NCI-H128 (cell line): ENCODE results near the gene TRAF1.
A peak's percentile ranks its signal among the peaks of the same experiment; 100 is the strongest.

Source experiments
- DNase-seq: peaks from one replicate; lab custom pipeline; 2025; ENCODE audit not compliant: unreplicated experiment; lab: John Stamatoyannopoulos, UW

Gene TRAF1

DNA sequence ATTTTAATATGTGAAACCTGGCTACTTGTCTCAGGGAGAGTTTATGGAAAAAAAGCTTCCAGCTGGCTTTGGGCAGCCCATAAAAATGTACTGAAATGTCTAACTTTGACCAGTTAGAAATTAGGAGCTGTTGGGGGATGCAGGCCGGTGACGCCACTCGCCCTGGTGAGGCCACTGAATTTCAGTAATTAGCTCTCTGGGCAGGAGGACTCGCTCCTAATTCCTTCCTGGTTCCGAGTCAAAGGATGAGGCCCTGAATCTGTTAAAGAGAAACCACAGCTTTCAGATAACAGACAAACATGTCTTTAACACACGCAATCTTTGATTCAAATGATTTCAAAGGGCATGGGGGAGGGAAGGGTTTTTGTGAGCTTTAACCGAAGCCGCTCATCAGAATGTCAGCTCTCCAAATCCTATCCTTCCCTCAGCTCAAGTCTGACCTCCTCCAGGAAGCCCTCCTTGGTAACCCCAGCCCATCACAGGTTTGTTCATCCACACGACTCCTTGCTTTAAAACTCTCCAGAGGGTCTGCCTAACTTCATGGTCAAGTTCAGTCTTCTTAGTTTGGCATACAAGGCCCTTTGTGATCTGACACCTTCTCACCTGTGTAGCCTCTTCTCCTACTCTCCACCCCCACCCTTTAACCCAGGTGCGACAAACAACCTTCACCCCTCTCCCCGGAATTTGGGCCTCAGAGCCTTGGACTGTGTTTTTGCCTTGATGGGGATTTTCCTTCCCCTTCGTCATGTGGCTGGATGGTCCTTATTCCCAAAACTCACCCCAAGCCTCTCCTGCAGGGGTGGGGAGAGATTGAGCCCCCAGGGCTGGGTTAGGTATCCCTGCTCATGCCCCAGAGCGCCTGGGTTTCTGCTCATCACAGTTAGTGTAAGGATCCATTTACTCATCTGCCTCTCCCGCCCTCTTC, 36.0 kb downstream of the TRAF1 start:
- DNase-seq: no peak

DNA sequence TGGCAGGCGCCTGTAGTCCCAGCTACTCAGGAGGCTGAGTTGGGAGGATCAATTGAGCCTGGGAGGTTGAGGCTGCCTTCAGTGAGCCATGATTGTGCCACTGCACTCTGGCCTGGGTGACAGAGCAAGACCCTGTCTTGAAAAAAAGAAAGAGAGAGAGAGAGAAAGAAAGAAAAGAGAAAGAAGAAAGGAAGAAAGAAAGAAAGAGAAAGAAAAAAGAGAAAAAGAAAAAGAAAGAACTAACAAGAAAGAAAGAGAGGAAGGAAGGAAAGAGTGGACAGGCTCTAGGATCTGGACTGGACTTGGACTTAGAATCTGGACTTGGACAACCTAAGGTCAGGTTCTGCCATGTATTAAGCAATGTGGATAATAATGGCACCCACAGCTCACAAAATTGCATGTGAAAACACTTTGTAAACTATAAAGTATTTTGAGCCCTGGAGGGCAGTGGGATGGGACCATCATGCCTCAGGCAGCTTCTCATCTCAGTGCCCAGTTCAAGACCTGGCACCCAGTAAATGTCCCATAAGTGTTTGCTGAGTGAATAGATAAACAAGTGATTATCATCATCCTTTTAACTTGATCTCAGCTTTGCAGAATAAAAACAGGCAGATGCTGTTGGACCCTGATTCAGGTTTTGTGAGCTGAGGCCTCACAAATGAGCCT, 36.9 kb downstream of the TRAF1 start:
- no peak for DNase-seq

DNA sequence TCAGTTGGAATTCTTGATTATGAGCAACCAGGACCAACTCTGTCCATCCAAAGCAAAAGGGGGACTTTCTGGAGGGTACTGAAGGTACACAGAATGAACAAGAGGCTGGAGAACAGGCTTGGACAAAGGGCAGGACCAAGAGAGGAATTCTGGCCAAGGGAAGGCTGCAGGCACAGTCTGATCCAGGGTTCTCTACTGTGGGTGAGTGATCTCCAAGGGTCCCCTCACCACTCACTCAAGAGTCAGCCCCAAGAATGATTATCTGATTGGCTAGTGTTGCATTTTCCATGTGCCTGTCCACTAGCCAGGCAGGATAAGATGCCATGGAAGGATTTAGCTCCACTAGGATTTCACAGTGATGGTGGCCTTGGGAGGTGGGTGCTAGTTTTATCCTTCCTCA, 38.0 kb downstream of the TRAF1 start:
- DNase-seq: no peak

DNA sequence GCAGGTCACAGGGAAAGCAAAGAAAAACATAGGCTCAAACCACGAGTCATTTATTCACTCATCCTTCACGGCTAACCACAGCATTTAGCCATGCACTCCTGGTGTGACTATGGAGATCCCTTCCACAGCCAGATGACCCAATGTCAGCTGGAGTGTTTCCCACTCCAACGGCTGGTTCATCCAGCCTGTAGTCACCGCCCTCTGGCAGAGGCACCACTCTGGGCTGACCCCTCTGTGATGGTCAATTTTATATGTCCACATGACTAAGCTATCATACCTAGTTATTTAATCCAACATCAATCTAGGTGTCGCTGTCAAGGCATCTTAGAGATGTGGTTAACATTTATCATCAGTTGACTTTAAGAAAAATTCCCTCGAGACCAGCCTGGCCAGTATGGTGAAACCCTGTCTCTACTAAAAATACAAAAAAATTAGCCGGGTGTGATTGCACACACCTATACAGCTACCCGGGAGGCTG, 40.1 kb downstream of the TRAF1 start:
- no peak for DNase-seq

DNA sequence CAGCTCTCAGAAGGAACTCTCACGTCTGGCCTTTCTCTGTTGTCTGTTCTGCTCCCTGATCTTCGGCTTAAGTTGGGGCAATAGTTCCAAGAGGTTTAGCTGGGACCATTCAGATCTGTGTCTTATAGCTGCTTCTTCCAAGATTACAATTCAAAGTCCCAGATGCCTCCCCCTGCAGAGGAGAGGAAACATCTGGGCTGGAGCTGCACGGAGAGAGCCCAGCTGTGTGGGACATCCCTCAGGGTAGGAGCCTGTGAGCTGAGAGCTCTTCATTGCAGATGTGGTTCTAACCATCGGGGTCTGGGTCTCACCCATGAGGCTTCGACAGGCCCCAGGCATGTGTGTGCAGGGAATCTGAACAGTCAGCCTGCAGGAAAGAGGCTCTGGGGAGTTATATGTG, 40.6 kb downstream of the TRAF1 start:
- DNase-seq: no peak

DNA sequence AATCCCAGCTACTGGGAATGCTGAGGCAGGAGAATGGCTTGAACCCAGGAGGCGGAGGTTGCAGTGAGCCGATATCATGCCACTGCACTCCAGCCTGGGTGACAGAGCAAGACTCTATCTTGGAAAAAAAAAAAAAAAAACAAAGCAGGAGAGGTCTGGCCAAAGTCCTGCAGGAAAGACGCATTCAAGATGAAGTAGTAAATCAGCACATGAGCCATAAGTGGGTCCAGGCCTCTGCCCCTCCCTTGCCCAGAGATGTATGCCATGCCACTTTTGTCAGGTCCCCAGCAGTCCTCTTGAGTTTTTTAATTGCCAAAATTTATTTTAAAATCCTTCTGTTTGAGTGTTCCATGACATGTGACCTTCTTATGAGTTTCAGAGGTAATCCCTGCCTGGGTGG, 41.1 kb downstream of the TRAF1 start:
- DNase-seq: no peak

DNA sequence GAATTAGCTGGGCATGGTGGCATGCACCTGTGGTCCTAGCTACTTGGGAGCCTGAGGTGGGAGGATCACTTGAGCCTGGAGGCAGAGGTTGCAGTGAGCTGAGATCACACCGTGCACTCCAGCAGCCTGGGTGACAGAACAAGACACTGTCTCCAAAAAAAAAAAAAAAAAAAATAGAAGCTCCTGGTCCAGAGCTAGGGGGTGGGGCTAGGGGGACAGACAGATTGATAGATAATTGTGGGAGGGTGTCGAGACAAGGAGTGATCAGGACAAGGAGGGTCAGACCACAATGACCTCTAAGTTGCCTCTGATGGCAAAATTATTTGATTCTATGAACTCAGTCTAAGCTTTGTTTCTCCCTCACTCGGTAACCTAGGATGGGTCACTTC, 43.0 kb downstream of the TRAF1 start:
- DNase-seq: no peak

DNA sequence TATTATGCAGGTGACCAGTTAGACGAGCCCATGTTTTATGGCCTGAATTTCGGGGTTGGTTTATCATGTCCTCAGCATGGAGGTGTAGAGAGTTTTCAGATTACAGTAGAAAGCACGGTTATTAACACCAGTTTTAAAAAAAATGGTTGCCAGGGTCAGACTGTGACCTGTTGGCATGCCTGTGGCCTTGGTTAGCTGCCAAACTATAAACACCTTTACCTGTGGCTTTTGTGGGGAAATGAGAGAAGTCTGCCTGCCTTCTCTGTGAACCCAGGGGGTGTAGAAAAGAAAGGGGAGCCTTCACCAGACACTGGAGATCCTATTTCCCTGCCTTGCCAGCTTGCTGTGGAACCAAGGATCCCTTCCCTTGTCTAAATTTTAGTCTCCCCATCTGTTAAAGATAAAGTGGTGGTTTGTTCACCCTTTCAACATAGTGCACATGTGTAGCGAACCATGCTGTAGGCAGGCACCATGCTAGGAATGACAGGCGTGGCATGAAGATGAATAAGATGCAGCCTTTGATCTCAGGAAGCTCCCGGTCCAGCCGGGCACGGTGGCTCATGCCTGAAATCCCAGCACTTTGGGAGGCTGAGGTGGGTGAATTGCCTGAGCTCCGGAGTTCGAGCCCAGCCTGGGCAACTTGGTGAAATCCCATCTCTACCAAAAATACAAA, 43.5 kb downstream of the TRAF1 start:
- DNase-seq: no peak

DNA sequence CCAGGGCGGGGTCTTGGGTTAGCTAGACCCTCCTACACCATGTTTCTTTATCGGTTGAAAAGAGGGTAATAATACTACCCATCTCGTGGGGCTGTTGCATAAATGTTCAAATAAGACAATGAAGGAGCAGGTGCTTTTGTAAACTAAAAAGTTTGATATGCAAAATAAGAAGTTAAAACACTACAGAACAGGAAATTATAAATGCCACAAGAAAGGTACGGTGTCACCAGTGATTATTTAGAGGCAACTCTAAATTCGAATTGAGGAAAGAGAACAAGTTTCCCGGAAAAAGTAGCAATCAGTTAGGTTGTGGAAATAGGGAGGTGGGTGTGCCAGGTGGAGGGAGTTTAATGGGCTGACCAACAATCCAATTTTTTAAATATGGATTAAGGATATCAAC, 47.1 kb downstream of the TRAF1 start:
- no peak for DNase-seq

DNA sequence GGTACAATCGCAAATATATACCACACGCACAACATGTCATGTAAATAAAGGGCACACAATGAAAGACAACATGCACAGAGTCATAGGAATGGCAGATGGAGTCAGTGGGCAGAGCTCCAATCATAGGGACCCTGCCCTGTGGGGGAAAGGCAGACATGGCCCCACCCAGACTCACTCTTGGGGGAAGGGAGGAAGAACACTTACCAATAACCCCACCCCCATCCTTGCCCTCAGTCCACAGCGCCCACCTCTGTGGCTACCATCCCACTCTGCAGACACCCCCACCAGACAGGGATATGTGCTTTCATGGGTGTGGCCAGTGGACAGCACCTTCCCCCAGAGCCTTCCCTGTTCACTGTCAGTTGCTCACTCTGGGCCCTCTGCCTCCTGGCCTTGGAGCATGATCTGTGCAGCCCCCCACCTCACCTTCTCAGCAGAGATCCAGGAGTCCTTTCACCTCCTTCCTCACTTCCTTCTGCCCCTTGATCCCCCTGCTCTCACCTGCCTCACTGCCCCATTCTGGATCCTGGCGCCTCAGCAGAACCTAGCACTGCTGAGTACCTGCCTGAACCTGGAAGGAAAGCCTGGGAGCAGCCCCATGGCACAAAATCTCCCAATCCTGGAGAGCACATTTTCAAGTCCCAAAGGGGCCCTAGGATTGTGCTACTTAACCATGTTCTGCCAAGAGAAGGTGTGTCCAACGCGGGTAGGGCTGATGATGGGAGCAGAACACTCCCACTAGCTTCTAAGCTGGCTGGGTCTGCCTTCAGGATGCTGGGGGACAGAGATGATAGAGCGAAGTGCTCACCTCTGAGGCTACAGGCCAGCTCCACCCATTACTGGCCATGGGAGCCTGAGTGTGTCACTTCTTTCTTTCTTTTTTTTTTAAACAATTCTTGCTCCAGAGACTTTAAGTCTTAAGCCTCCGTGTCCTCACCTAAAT, 48.1 kb downstream of the TRAF1 start:
- DNase-seq: no peak

DNA sequence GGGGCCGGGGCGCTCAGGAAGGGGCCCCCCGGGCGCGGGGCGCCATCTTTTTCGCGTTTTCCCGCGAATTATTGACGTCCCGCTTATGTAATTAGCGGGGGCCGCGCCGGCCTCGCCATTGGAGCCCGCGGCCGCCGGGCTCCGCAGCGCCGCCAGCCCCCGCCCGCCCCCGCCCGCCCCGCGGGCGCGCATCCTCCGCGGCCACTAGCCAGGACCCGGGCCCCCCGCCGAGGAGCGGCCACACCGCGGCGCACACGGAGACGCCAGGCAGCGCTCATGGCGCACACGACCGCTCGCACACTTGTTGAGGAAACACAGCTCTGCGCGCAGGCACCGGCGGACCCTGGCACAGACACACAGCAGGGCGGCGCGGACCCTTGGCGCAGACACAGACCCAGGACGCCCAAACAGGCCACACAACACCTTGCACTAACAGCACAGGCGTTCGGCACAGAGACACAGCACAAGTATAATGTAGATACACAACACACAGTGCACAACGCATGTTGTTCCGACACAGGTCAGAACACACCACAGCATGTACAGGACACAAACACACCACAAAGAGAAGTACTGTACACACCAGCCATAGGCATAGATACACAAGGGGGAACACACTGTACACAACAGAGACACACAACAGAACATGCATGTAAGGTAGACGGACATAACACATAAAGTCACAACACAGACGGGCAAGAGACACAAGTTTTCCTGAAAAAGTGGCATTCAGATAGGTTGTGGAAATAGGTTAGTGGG, 49.1 kb downstream of the TRAF1 start:
- peak; percentile 48 for DNase-seq

DNA sequence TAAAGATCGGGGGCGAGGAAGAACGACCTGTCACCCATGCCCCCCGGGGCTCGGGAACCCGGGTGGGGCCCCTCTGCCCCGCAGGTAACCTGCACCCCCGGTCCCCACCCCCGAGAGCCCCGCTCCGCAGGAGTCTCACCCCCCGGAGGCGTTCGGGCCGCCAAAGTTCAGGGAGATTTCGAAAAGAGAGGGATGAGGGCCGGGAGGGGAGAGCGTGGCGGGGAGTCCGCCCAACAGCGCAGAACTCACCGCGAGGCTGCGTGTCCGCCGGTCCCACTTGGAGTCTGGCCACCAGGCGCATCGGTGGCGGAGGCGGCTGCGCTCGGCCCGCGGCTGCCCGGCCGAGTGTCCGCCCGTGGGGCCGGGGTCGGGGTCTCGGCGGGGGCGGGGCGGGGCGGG, 49.8 kb downstream of the TRAF1 start, which contains the start of gene PHF19:
PHF19 (minus strand) TSS at position 347 of the 399 bp plus-strand sequence. CDS start 2,447 bp downstream, outside the sequence.
- no peak for DNase-seq

DNA sequence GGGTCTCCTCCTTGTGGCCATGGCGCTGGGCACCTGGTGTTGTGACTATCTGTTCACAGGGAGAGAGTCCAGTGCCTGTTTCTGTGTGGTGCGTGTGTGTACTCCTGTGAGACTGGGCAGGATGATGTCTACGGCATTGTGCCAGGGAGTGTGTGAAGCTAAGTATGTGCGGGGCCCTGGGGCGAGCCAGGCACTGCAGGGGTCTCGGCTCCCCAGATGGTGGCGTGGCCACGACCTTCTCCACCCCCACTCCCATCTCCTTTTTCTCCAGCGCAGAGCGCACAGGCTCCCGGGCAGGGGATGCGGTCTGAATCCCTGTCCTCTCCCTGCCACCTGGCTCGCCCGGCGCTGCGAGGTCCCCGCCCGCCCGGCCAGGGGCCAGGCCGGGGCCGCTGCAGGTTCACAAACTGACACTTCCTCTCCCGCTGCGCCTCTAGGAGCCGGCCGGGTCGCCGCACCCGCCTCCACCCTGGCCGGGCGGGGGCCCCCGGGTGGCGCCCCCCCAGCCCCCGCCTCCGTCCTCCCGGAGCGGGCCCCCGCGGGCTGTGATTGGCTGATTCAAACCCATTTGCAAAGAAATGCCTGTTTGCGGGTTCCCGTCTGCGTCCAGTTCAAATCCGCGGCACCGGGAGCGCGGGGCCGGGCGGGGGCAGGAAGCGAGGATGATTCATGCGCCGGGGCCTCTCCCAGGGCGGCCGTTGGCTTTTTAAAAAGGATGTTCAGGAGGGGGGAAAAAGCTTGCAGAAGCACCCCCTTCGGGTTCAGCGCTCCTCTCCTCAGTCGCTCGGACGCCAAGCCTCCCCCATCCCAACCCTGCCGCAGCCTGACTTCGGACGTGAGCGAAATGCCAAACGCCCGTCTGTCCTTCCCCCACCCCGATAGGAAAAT, 50.4 kb downstream of the TRAF1 start:
- DNase-seq: peak; percentile 46

DNA sequence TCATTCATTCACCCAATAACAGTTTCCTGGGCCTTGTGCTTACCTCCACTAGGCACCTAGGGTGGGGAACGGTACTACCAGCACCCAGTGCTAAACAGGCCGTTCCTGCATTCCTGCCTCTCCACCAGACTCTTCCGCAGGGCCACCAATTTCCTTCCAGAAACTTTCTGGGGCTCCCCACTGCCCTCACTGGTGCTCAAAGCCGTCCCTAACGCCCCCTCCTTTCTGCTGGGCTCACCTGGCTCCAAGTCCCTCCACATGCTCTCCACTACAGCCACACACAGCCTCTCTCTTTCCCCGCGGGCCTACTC, 51.0 kb downstream of the TRAF1 start:
- DNase-seq: no peak

DNA sequence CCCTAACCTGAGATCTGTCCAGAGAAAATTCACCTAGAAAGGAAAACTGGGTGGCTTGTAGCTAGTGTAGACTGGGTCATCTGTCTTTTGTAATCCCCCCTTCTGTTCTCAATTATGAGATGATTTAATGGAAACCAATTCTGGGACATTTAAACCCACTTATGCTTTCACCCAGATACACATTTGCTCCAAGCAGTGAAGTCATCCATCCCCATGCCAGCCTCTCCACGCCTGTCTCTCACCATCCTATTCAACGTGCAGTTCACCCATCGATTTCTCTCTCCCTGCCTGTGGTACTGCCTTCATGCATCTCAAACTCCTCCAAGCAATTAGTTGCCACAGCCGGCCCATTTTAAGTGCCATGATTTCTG, 51.4 kb downstream of the TRAF1 start:
- no peak for DNase-seq

DNA sequence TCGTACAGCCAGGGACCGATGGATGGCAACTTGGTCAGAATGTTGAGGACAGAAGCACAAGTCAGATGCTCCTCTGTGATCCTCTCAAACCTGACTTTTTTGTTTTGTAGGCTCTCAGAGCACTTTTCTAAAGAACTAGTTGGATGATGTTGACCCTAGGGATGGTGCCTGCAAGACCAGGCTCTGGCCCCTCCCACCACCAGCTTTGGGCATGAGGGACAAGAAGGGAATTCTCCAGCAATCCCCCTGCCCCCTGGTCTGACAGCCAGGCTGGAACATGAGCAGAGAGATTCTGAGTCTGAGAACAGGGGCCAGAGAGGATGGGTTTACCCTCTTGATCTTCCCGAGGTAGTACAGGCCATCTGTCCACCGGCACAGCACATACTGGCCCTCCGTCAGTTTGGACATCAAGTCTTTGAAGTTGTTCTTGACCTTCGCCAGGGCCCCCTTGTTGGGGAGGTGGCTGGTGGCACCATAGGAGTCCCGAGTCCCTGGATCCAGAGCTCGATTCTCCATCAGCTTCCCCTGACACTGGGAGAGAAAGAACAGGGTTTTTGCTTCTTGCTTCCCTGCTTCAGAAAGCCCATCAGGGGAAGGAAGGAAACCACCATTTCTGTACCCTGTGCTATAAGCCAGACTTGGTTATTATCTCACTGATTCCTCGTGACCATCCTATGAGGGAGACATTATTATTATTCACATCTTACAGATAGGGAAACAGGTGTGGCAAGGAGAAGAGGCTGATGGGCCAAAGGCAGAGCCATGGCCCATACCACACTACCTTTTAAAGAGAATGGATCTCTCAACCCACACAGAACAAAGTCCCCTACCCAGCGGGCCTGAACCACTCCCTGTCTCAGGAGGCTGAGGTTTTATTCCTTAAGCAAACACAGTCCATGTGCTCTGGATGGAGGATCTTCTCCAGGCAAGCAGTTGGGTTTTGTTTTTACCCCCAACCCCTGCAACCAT, 52.1 kb downstream of the TRAF1 start:
- no peak for DNase-seq

DNA sequence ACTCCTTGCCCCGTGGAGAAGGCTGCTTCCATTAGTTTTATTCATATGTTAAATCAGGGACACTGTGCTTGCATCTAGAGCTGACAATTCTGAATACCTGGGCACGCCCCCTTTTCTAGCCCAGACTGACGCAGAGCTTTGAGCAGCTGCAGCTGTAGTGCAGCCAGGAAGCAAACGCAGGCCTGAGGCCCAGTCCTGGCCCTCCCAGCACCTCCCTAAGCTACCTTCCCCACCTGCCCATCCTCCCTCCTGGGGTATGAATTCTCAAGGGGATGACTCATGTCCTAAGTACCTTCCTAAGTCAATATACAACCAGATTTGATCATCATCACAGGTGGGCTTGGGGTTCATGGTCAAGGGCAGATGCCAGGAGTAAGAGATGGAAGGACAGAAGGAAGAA, 53.1 kb downstream of the TRAF1 start:
- no peak for DNase-seq
